Muscle layer of colon (tissue), 2 donors: Measurements from ENCODE around the gene CPLX1.

ENCODE experiments used
- H3K27ac ChIP-seq: one replicate; pipeline ENCODE4 v1.7.0; 2013; ENCODE audit warnings: low read depth, mild to moderate bottlenecking, low read length, moderate library complexity
- H3K27me3 ChIP-seq, 2 donors: one replicate each; pipeline ENCODE4 v1.7.0; 2013; ENCODE audit warnings: low read length in 2 of 2, mild to moderate bottlenecking in 2 of 2; ENCODE audit not compliant: insufficient read depth in 2 of 2, control insufficient read depth in 1 of 2
- H3K36me3 ChIP-seq: one replicate; pipeline ENCODE4 v1.7.0; 2013; ENCODE audit warnings: mild to moderate bottlenecking, low read length; ENCODE audit not compliant: insufficient read depth
- H3K4me1 ChIP-seq: one replicate; pipeline ENCODE4 v1.7.0; 2013; ENCODE audit warnings: mild to moderate bottlenecking, low read length; ENCODE audit not compliant: insufficient read depth
- H3K4me3 ChIP-seq, 2 donors: one replicate each; pipeline ENCODE4 v1.7.0; 2013; ENCODE audit warnings: low read length in 2 of 2, low read depth in 1 of 2, mild to moderate bottlenecking in 1 of 2, moderate library complexity in 1 of 2
- H3K9ac ChIP-seq: one replicate; pipeline ENCODE4 v1.7.0; 2013; ENCODE audit warnings: low read length
- H3K9me3 ChIP-seq: one replicate; pipeline ENCODE4 v1.7.0; 2013; ENCODE audit warnings: mild to moderate bottlenecking, low read length
- donor health status: abdominal sarcoma.
- donor health status: Adenocarcinoma of cecum.

CPLX1 gene

DNA sequence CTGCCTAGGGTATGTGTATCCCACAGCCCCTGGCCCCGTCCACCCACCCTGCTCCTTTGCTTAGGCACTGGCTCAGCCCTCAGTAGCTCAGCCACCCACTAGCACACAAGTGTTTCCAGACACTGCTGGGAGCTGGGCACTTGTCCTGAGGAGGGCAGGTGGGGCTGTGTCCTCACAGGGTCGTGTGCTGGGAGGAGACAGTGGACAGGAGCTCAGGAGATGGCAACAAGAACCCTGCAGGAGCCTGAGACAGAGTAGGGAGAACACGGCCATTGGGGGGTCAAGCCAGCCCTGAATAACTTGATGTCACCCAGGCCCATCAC lies 5.5 kb upstream of the CPLX1 start:
- Histone ChIP-seq H3K36me3 (no peaks in the 10 kb centered on the region), H3K27me3 (peaks cover 0 to 41% of the 10 kb centered on the region in 2 donors), H3K9ac (no peak overlapping the region), H3K9me3 (peaks cover 5% of the 10 kb centered on the region), H3K27ac (no peak overlapping the region), H3K4me1 (no peaks in the 10 kb centered on the region), H3K4me3 (no peak overlapping the region)

DNA sequence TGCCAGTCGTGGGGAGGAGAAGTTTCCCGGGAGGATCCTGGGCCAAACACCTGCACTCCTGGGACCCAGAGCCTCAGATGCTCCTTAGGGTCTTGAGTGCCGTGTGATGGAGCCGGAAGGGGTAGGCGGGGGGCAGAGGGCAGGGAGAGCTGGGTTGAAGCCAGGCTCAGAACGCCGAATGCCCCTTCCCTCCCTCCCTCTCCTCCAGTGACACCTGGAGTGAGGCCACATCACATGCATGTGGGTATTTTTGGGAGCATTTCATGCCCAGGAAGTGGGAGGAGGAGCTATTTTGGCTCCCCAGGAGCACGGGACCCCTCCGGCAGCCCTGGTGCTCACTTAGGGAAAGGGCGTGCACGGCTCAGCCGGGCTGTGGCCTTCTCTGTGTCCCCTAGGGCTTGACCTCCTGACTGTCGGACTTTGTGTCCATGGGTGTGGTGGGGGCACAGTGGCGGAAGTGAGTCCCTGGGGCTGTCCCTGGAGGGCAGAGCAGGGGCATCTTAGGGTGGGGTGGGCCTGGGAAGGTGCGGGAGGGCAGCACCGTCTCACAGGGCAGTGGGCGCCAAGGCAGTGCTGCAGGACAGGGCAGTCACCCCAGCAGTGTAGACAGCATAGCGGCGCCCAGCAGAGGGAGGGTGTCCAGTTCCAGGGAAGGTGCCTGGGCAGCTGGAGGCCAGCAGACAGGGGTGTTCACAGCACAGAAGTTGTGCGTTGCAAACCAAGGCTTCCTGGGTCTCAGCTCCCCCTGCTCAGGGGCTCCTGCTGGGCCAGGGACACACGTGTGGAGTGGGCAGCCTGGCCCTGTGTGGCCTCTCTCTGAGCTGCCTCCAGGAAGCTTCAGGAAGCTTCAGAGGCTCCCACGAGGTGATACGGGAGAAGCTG lies 4.9 kb upstream of the CPLX1 start:
- no peak overlapping the region for H3K4me3 ChIP-seq
- no peak overlapping the region for H3K27ac ChIP-seq
- H3K4me1 ChIP-seq: no peaks in the 10 kb centered on the region
- peaks cover 5% of the 10 kb centered on the region for H3K9me3 ChIP-seq
- H3K27me3 ChIP-seq: peaks cover 0 to 42% of the 10 kb centered on the region in 2 donors
- H3K9ac ChIP-seq: no peak overlapping the region
- H3K36me3 ChIP-seq: no peaks in the 10 kb centered on the region

DNA sequence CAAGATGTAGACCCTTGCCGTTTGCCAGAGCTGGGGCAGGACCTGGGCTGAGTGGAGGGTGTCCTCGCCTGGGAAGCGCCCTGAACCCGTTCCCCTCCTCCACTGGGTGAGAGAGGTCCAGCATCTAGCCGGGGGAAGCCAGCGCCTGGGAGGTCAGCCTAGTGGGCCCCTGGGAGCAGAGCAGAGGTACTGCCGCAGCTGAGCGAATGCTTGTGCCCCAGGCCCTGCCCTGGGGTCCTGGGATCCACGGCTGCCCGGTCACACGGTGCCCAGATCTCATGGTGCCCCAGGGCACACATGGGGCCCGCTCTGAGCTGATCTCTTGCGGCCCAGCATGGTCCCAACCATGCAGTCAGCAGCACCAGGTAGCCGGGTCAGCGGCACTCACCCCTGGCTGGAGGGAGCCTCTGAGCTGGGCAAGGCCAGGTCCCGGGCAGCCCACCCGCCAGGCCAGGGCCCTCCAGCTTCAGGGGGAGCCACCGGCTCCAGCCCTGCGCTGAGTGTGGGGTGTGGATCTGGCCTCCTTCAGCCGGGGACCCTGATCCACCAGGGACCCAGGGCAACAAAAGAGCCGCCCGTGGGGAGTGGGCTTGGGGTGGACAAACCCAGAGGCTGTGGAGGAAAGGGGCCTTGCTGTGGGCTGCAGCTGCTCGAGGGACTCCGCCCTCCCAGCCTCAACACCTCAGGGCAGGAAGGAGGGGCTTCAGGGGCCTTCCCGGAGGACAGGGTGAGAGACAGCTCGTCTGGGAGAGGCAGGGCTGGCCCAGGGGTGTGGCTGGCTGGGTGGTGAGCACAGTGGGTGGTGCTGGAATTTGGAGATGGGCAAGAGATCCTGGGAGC lies 4.1 kb upstream of the CPLX1 start:
- no peak overlapping the region for H3K9ac ChIP-seq
- H3K27me3 ChIP-seq: peaks cover under 1 to 49% of the 10 kb centered on the region in 2 donors
- H3K4me1 ChIP-seq: no peaks in the 10 kb centered on the region
- H3K9me3 ChIP-seq: peaks cover 5% of the 10 kb centered on the region
- no peak overlapping the region for H3K27ac ChIP-seq
- H3K36me3 ChIP-seq: no peaks in the 10 kb centered on the region
- no peak overlapping the region for H3K4me3 ChIP-seq

DNA sequence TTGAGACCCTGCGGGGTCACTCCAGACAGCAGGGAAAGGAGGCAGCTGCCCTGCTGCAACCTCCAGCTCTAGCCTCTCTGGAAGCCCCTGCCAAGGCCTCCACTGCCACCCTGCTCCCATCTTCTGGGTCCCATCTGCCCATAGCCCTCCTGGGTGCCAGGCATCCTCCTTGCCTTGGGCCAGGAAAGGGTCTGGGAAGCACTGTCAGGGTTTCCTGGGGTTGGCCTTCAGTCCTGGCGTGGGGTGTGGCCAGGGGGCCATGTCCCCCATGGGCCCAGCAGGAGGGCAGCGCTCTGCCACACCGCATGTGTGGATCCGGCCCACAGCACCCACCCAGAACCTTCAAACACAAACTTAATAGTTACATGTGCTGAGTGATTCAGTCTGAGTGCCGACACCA lies 3.4 kb upstream of the CPLX1 start:
- Histone ChIP-seq H3K36me3 (no peaks in the 10 kb centered on the region), H3K27me3 (peaks cover 7 to 56% of the 10 kb centered on the region in 2 donors), H3K4me3 (no peak overlapping the region), H3K9ac (no peak overlapping the region), H3K9me3 (peaks cover 5% of the 10 kb centered on the region), H3K4me1 (no peaks in the 10 kb centered on the region), H3K27ac (no peak overlapping the region)

DNA sequence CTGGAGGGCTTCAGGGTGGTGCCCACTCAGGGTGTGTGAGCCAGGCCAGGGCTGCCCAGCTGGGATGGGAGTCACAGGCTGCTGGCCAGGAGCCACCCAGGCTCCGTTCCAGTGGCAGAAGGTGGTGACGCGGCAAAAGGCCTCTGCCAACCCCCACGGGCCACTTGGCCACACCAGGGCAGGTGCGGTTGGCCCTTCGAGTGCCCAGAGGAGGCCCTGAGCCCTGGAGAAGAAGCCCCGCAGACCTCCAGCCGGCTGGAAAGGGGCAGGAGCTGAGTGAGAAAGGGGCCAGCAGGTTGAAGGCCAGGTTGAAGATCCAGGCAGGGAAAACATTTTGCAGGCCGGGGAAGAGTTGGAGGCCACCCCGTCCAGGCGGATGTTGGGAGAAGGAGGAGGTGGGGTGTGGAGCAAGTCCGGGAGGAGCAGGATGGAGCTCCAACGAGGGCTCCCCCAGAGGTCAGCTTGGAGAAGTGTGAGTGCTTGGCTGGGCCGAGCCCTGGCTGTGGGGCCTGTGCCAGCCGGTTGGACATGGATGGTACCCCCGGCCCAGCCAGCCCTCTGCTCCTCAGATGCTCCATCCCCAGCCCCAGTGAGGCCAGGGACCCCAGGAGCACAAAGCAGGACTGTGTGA lies 2.8 kb upstream of the CPLX1 start:
- Histone ChIP-seq H3K27ac (no peak overlapping the region), H3K4me1 (no peaks in the 10 kb centered on the region), H3K9ac (no peak overlapping the region), H3K27me3 (peaks cover 13 to 62% of the 10 kb centered on the region in 2 donors), H3K9me3 (peaks cover 5% of the 10 kb centered on the region), H3K36me3 (no peaks in the 10 kb centered on the region), H3K4me3 (no peak overlapping the region)

DNA sequence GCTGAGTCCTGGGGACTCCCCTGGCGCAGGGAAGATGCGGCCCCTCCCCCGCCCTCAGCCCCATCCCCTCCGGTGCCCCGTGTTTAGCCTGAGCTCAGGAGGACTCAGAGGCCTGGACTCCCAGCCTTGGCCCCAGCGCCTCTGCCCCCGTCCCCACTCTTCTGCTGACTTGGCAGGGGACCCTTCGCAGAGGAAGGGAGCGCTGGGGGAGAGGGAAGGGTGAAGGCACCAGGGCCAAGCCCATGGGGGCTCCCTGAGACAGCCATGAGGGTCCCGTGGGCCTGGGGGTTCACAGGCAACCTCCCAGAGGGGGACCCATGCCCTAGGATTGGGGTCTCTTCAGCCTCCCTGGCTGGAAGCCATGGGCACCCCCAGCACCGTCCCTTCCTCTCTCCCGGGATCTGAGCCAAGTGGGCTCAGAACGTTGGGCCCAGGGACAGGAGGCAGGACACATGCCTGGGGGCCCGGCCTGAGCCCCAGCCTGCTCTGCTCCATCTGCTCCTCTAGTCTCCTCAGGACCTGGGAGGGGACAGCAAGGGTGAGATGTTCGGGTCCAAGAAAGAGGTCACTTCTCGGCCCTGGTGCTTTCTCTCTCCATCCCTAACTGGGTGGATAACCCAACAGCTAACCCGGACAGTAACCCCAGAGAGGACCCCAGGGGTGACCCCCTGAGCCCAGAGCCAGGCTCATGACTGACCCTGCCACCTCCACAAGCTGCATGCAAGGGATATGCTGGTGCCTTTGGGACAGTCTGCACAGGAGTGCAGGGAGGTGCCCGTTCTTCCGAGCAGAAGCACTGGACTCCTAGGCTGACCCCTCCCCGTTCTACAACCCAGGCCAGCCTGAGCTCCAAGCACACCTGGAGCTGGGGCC lies 1.5 kb upstream of the CPLX1 start:
- Histone ChIP-seq H3K9ac (no peak overlapping the region), H3K27me3 (peaks cover 24 to 75% of the 10 kb centered on the region in 2 donors), H3K27ac (no peak overlapping the region), H3K4me3 (no peak overlapping the region), H3K4me1 (no peaks in the 10 kb centered on the region), H3K9me3 (peaks cover 5% of the 10 kb centered on the region), H3K36me3 (no peaks in the 10 kb centered on the region)

DNA sequence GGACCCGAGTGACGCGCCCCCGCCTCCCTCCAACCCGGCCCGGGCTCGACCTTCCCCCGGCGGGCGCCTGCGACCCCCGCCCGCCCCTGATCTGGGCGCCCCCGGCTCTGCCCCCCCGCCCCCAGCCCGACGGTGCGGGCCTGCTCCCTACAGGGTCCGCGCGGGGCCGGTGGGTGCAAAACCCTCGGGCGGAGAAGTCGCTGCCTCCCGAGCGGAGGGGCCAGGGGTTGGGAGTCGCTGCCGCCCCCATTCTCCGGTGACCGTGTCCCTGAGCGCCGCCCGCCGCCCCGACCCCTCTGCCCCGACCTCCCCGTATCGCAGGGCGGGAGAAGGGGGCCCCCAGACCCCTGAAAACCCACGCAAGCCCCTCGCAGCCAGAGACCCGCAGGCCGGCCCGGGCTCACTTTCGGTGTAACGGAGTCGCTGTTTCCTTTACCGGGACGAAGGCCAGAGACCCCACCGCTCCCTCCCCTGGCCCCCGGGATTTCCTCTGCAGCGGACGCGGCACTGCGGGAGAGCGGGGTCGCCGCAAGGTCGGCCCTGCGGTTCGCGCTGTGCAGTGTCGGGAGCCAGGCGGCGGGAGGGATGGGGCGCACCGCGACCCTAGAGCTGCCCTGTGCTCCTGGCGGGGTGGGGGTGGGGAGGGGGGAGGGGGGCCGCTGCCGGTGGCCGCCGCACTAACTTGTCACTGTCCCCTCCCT lies 729 bp upstream of the CPLX1 start:
- Histone ChIP-seq H3K9ac (no peak overlapping the region), H3K4me1 (no peaks in the 10 kb centered on the region), H3K27ac (no peak overlapping the region), H3K27me3 (peaks cover 30 to 82% of the 10 kb centered on the region in 2 donors), H3K36me3 (no peaks in the 10 kb centered on the region), H3K9me3 (peaks cover 2% of the 10 kb centered on the region), H3K4me3 (no peak overlapping the region)

DNA sequence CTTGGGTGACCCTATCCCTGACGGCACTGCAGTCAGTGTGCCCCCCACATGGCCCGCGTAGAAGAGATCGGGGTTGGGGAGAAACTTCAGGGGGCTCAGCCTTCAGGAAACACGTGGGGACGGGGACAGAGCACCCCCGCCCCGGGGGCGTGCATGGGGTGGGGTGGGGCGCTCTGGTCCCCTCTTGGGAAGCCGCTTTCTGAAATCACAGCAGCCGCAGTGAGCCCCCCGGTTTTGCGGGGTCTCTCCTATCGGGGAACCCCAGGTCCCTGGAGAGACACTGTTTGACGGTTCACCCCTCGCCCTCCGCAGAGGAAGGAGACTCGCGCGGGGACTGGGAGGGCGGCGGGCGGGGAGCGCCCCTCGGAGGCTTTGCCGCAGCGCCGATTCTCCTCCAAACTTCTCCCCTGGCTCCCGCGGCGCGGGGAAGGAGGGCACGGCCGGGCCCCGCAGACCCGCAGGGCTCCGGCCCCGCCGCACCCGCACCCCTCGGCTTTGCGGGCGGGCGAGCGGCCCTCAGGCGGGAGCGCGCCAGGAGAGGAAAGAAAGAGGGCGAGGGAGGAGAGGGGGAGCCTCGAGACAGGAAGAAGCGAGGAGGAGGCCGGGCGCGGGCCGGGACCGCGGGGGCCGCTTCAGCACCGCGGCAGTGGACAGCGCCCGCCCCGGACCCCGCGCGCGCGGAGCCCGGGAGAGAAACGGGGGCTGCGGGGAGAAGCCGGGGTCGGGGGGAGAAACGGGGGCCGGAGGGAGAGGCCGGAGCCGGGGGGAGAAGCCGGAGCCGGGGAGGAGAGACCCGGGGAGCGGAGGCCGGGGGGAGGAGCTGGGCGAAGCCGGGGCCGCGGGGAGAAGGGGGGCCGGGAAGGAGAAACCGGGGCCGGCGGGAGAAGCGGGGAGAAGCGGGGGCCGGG lies 612 bp downstream of the CPLX1 start:
- no peak overlapping the region for H3K27ac ChIP-seq
- no peaks in the 10 kb centered on the region for H3K4me1 ChIP-seq
- no peaks in the 10 kb centered on the region for H3K9me3 ChIP-seq
- peaks cover 30 to 88% of the 10 kb centered on the region in 2 donors for H3K27me3 ChIP-seq
- no peak overlapping the region for H3K9ac ChIP-seq
- H3K36me3 ChIP-seq: no peaks in the 10 kb centered on the region
- no peak overlapping the region for H3K4me3 ChIP-seq

DNA sequence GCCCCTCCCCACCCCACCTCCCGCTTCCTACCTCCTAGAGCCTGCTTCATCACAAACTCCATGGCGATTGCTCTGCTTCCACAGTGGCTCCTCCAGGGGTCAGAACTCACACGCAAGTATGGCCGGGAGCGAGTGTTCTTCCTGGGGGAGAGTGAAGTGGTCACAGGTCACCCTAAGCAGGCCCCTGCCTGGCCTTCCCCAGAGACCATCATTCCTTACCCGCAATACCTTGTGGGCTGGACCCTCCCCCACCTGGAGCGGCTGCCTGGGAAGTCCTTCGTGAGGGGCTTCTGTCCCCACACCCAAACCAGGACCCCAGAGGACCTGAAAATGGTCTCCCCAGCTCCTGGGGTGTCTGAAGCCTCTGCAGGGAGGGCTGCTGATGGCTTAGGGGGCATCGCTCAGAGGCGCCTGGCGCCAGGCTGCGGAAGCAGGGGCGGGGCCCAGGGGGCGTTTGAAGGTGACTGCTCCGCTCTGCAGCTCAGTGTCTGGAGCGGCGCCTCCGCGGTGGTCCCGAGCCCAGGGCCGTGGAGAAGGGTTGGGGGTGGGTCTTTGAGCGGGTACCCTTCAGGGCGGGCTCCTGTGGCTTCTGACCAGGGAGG lies 1.4 kb downstream of the CPLX1 start:
- Histone ChIP-seq H3K27me3 (peaks cover 30 to 86% of the 10 kb centered on the region in 2 donors), H3K4me3 (no peak overlapping the region), H3K4me1 (no peaks in the 10 kb centered on the region), H3K9ac (no peak overlapping the region), H3K36me3 (no peaks in the 10 kb centered on the region), H3K9me3 (peaks cover 3% of the 10 kb centered on the region), H3K27ac (no peak overlapping the region)
